AG10803 (cell line): ENCODE results near the gene NSFL1C.
"Not testable (repeated sequence)": the region's sequence is repeated elsewhere in the genome, so short reads cannot be mapped to it uniquely, and the experiment has no call there.

Experiments used
- DNase-seq: peaks from one replicate; pipeline ENCODE4 v3.0.0; 2010; ENCODE audit warnings: low read depth
- H3K4me3 ChIP-seq: 2 replicates; pipeline ENCODE4 v1.5.1; 2011; ENCODE audit warnings: mild to moderate bottlenecking, low read length, control low read depth
- CTCF ChIP-seq: conservative IDR thresholded peaks from 2 replicates; pipeline ENCODE4 v1.5.1; 2011; ENCODE audit warnings: mild to moderate bottlenecking, low read length, control low read depth, inconsistent platforms

The NSFL1C gene

GRCh38 chr20:1503564-1504227 is 37.0 kb upstream of the NSFL1C start:
- no peak overlapping the region for H3K4me3 ChIP-seq
- DNase-seq = peak; percentile 87
- TF ChIP-seq CTCF = peak; percentile 100

GRCh38 chr20:1500496-1500895 is 33.8 kb upstream of the NSFL1C start:
- no peak for TF ChIP-seq CTCF
- no peak for DNase-seq
- H3K4me3 ChIP-seq = no peak overlapping the region

GRCh38 chr20:1499528-1500420 is 33.1 kb upstream of the NSFL1C start:
- no peak overlapping the region for H3K4me3 ChIP-seq
- no peak for TF ChIP-seq CTCF
- DNase-seq = no peak

- not testable (repeated sequence) for DNase-seq, H3K4me3 ChIP-seq
Measured at GRCh38 chr20:1497371-1497770, 30.7 kb upstream of the NSFL1C start.

- TF ChIP-seq CTCF = no peak
- no peak overlapping the region for H3K4me3 ChIP-seq
- no peak for DNase-seq
Measured at GRCh38 chr20:1496930-1497329, 30.3 kb upstream of the NSFL1C start.

GRCh38 chr20:1494436-1494835 is 27.8 kb upstream of the NSFL1C start:
- no peak for TF ChIP-seq CTCF
- DNase-seq = no peak
- H3K4me3 ChIP-seq = no peak overlapping the region

GRCh38 chr20:1493536-1493935 is 26.9 kb upstream of the NSFL1C start:
- no peak overlapping the region for H3K4me3 ChIP-seq
- no peak for DNase-seq
- TF ChIP-seq CTCF = no peak
